HL-60 (cell line): ENCODE results near the gene FAM170B.

Experiments used
- DNase-seq, 2 experiments: peaks; one replicate each; pipeline ENCODE4 v3.0.0-alpha.2; 2010 to 2020; ENCODE audit warnings: low read depth in 1 of 2, low spot score in 1 of 2
- H3K27ac ChIP-seq: fragments of 250-450 bp; sonication (Bioruptor Pico); replicated peaks from 2 replicates; pipeline ENCODE4 v1.5.1; 2020; ENCODE audit warnings: mild to moderate bottlenecking, moderate library complexity
- H3K27me3 ChIP-seq: fragments of 250-450 bp; sonication (Bioruptor Pico); 2 replicates; pipeline ENCODE4 v1.5.1; 2021; ENCODE audit warnings: mild to moderate bottlenecking, moderate library complexity; ENCODE audit not compliant: insufficient read depth, poor library complexity, severe bottlenecking
- H3K4me3 ChIP-seq: replicated peaks from 2 replicates; pipeline ENCODE4 v1.5.1; 2011; ENCODE audit warnings: mild to moderate bottlenecking, control low read depth, low read length; ENCODE audit not compliant: insufficient read depth
- GABPA ChIP-seq: IDR thresholded peaks from 2 replicates; pipeline ENCODE4 v1.6.1; 2012; ENCODE audit warnings: low read depth
- POLR2AphosphoS5 ChIP-seq: IDR thresholded peaks from 2 replicates; pipeline ENCODE4 v1.6.1; 2012; ENCODE audit warnings: low read depth
- REST ChIP-seq: IDR thresholded peaks from 2 replicates; pipeline ENCODE4 v1.6.1; 2012; ENCODE audit warnings: low read depth; ENCODE audit not compliant: insufficient replicate concordance
- SPI1 ChIP-seq: IDR thresholded peaks from 2 replicates; pipeline ENCODE4 v1.6.1; 2012; ENCODE audit warnings: low read depth, mild to moderate bottlenecking, borderline replicate concordance
- TF ChIP-seq, protein P1 (sequence below): IDR thresholded peaks from one replicate; pipeline ENCODE4 v1.5.1; 2011; ENCODE audit warnings: low read length, control low read depth, inconsistent platforms; ENCODE audit not compliant: insufficient read depth

FAM170B gene

GRCh38 chr10:49168171-49168540, 34.3 kb upstream of the FAM170B start:
- Histone ChIP-seq H3K27me3 (no peaks in the 10 kb centered on the region), H3K27ac (no peak overlapping the region)
- TF ChIP-seq GABPA (no peak), SPI1 (no peak), REST (no peak), POLR2AphosphoS5 (no peak)
- TF ChIP-seq, protein P1, sequence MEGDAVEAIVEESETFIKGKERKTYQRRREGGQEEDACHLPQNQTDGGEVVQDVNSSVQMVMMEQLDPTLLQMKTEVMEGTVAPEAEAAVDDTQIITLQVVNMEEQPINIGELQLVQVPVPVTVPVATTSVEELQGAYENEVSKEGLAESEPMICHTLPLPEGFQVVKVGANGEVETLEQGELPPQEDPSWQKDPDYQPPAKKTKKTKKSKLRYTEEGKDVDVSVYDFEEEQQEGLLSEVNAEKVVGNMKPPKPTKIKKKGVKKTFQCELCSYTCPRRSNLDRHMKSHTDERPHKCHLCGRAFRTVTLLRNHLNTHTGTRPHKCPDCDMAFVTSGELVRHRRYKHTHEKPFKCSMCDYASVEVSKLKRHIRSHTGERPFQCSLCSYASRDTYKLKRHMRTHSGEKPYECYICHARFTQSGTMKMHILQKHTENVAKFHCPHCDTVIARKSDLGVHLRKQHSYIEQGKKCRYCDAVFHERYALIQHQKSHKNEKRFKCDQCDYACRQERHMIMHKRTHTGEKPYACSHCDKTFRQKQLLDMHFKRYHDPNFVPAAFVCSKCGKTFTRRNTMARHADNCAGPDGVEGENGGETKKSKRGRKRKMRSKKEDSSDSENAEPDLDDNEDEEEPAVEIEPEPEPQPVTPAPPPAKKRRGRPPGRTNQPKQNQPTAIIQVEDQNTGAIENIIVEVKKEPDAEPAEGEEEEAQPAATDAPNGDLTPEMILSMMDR, result no peak

GRCh38 chr10:49167425-49168170, 33.8 kb upstream of the FAM170B start:
- no peak for DNase-seq
- TF ChIP-seq POLR2AphosphoS5 (no peak), REST (no peak), SPI1 (no peak), GABPA (no peak)
- TF ChIP-seq, protein P1, result no peak
- H3K4me3 ChIP-seq, result no peak overlapping the region
- no peak overlapping the region for H3K27ac ChIP-seq
- H3K27me3 ChIP-seq, result no peaks in the 10 kb centered on the region

More at GRCh38 chr10:49168171-49168540, 34.3 kb upstream of the FAM170B start:
- DNase-seq, result no peak
- no peak overlapping the region for H3K4me3 ChIP-seq

DNA sequence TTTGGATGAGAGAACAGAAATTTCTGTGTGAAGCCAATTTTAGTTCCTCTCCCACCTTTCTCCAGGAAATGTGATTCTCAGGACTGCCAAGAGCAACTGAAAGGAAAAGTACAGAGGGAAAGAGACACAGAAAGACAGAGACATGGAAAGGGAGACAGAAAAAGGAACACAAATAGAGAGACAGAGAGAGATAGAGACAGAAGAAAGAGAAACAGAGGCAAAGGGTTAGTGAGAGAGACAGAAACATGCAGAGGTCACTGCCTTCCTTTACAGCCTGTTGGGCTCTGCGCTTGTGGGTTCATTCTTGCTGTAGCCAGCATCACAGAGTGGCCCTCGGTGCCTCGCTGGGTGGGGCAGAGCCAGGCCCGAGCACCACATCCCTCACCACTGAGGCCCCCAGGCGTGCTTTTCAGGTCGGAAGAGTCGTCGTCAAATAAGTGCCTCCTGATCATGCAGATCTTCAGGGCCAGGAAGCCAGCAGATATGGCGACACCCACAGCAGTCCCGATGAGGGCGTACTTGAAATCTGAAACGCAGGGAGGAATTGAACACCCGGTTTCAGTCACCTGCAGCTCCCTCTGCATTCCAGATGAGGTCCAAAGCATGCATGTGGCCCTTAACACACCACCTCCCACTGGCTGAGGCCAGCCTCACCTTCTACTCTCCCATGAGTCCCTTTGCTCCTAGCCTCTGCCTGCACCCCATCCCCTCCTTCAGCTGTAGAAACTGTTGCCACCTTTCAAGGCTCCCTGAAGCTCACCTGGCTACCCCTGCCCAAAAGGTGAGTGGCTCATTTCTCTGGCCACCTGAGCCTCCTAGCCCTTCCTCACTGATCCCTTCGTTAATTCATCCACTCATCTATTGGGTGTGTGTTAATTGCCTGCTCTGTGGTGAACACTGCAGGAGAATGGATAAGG, 32.9 kb upstream of the FAM170B start:
- no peaks in the 10 kb centered on the region for H3K27me3 ChIP-seq
- TF ChIP-seq POLR2AphosphoS5 (no peak), SPI1 (no peak), GABPA (no peak), REST (no peak)
- TF ChIP-seq, protein P1, result no peak
- no peak overlapping the region for H3K27ac ChIP-seq
- H3K4me3 ChIP-seq, result no peak overlapping the region
- DNase-seq, result no peak
